Erythroblast (primary cell): ENCODE measurements around the gene SERINC3.

Source experiments
- GATA1 ChIP-seq: IDR thresholded peaks from 2 replicates; pipeline ENCODE4 v1.6.1; 2011; ENCODE audit warnings: low read depth, mild to moderate bottlenecking, control low read depth, low read length, moderate library complexity
- POLR2A ChIP-seq: IDR thresholded peaks from 2 replicates; pipeline ENCODE4 v1.6.1; 2011; ENCODE audit warnings: mild to moderate bottlenecking, low read length

- TF ChIP-seq POLR2A: no peak
- no peak for TF ChIP-seq GATA1
These were observed 43.7 kb downstream of the SERINC3 start for GRCh38 chr20:44478206-44478605.
